Measurements from ENCODE around the gene GLI3.

GLI3 gene

DNA sequence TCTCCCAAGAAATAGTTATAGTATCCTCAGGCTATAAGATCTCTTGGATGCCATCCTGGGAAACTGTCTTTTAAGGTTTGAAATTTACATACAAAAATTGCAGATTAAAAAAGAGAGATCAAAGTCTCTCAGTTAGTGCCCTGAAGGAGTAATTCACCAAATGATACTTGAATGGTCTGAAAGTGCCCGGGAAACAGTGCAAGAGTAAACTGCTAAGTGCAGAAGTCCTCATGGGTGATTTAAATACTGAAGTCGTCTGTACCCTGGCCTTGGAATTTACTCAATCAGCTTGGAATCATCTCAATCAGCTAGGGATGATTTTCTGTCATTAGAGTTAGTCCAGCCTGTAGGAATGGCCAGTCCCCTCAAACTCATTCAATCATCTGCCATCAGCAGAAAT lies 155.3 kb downstream of the GLI3 start:
- no peak for DNase-seq (ENCODE audit: low read depth)

DNA sequence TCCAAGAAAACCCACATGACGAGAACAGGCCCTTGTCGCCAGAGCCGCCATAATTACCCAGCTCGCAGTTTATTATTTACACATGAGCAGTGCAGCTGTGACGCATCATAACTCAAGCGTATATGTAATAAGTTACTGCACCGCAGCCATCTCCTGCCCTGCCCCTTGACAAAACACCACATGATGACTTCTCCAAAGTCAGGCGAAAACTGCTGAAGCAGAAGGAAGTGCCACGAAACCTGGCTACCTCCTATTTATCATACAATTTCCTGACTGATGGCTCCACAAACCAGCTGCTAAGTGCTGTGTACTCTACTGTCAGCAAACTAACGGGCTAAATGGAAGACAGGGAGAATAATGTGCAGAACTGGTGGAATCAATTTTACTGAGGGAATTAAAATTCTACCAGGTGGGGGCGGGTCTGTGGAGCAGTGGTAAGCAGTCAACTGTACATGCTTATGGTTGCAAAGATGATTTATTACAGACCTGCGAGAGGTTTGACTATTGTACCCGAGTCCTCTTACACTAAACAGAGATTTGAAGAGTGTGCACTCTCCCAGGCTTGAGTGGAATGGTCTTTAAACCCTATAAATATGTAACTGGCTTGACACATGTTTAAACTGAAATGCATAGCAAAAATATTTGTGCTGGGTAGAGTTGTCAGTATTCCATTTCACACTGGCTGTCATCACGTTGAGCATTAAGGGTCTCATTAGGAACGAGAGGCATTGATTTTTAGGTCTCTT lies 156.0 kb downstream of the GLI3 start:
- no peak for DNase-seq (ENCODE audit: low read depth)

DNA sequence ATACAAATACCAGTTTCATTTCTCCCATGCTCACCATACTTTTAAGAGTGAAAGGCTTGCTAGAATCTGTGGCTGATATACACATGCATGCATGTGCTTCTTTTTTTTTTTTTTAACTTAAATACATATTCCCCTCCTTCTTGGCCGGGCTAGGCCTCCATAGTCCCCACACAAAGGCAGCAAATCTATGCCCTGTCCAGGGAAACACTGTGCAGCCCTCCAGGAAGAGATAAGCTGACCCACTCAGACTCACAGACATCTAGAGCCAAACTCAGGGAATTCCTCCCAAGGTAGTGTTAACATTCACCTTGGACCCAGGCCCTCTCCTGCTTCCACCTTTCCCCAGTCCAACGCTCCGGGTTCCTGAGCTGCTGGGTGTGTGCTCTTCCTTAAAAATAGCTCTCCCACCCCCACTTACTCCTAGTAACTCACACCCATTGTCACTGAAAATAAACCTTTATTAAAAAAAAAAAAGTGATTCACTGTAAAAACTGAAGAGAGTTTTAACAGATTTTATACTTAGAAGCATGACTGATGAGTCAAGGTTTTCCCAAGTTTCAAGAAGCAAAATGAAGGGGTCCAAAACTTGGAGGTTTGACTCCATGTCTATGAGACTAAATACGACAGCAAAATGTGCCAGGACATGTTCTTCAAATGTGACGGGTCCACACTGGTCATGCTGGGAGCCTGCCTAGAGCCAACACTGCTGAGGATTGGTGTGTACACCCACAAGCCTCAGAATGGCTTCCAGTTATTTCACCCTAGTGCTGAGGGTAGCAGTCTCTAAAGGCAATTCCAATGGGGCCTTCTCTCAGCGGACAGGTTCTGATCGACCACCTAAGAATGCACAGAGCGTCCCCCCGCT lies 159.5 kb downstream of the GLI3 start:
- no peak for DNase-seq (ENCODE audit: low read depth)

DNA sequence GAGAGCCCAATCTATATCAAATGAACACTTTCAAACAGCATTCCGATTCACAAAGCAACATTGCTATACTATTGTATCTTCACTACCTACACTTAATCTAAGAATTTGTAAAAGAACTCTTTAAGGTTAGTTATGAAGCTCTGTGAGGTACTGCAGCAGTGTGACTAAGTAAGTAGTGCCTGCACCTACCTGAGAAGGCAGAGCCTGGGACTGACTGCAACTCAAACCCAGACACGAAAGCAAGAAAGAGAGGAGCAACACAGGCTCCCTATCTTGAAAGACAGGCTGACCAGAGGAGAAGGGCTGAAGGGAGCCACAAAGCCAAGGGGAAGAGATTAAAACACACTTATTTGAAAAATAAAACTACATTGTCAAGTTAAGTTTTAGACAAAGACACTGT lies 160.1 kb downstream of the GLI3 start:
- no peak for DNase-seq (ENCODE audit: low read depth)

DNA sequence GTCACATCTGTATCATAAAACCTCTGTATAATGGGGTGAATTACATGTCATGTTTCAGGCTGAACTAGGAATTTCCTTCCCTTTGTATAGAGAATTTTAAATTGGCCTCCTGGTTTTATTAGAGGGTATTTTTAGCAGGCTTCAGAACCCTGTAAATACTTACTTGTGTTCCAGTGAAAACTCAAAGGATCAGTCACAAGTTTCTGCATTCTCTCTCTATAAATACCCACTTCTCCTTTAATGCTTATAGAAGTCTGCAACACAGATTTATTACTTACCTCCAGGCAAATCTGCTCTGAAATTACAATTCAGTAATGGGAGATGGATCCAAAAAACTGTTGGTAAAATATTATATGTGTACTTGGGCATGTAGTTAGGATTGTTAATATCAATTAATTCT lies 161.6 kb downstream of the GLI3 start:
- no peak for DNase-seq (ENCODE audit: low read depth)

DNA sequence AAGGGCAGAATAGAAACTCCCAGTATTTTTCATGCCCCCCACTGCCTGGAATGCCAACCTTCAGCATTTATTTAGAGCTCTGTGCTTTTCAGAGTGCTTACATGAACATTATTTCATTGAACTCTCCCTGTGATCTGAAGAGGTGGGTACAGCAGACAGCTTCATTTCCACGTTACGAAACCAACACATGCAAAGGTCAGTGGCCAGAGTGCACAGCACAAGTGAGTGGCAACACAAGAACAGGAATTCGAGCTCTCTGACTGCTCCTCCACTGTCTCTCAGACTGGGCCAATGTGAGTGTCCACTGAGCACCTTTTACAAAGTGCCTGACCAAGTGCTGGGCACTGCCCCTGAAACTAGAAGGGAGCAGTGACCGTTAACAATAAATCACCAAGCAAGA lies 162.9 kb downstream of the GLI3 start:
- no peak for DNase-seq (ENCODE audit: low read depth)

DNA sequence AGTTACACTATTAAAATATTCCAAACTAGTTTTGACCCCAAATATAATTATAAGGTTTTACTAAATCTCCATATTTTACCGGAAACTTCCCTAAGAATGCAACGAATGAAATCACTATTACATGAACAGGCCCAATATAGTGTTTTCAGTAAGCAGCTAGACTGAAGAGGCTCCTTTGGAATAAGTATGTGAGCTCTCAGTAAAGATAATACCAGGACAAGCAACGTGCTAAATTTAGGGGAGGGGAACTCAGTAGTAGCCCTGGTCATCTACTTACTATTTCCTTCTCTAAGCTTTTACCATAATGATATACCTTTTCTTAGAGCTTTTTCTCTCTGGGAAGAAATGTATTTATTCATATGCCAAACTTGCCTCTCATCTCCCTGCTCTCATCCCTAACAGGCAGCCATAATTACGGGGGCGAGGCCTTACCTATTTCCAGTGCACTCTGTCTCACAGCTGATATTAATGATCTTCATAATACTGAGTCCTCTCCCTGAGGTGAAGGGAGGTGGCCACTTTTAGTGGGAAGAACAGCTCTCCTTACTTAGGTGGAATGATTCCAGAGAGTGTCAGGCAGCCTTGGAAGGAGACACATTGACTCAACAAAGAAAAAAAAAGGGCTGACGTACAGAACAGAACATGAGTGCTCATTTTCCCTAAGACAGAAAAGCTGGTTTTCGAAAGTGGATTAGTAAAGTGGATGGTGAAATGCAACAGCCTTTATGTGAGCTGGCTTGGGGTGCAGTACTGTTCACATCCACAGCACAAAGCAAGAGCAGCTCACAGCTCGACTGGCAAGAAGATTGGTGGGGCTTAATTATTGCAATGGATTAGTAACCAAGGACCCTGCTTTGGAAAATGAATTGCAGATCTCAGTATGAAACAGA lies 165.4 kb downstream of the GLI3 start:
- DNase-seq (ENCODE audit: low read depth) = no peak

DNA sequence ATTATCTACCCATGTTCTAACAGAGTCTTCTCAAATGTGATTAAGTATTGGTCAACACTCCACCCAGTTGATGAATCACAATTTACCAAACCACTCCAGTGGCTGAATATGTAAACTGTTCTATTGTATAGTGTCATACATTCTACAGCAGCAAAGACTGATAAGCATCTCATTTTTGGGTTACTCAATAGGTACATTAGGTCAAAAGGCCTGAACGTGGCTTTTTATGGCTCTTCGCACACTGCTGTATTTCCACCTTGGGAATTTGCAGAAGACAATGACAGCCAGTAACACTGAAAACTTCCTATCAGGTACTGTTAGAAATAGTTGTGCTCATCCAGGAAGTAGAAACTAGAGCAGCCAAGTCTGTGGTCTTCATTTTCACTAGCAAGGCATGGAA lies 166.9 kb downstream of the GLI3 start:
- no peak for DNase-seq (ENCODE audit: low read depth)

DNA sequence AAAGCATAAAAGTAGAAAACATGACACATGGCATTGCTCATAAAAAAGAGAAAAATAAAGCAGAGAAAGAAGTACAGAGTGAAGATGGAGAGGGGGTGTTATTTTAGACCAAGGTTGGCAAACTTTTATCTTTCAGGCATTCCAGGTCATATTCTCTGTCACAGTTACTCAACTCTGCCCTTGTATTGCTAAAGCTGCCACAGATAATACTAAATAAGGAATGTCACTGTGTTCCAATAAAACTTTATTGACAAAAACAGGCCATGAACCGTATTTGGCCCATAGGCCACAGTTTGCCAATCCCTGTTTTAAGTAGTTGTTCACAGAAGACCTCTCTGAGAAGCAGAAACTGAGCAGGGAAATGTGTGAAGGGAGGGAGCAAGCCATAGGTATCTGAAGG lies 167.4 kb downstream of the GLI3 start:
- DNase-seq (ENCODE audit: low read depth) = no peak

DNA sequence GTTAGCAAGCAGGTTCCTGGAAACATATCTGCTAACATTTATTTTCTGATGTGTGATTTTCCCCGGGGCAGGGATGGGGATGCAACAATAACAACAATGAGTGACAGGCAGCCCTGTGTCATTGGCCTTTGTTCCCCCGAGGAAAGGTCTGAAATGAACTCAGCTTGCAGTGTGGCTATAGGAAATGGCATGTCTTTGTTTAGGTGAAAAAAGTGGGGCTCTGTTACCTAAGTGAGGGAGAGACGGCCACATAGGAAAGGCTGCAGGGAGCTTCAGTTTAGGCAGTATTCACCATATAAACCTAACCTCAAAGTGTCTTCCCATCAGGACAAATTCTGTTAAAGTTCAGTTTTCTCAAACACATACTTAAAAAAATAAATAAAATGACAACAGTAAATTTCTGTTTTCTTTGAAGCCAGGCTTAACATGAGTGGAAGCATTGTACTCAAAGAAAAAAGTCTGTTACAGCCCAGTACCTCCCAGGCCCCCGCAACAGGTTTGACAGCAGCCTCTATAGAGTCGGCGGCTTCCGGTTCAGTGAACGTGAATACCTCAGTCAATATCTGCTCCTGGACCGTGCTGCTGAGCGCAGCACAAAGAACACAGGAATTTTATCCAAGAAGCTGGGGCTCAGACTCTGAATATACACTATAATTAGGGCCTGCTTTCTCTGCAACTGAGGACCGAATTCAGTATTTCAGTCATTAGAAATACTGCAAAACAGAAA lies 168.3 kb downstream of the GLI3 start:
- no peak for DNase-seq (ENCODE audit: low read depth)

DNA sequence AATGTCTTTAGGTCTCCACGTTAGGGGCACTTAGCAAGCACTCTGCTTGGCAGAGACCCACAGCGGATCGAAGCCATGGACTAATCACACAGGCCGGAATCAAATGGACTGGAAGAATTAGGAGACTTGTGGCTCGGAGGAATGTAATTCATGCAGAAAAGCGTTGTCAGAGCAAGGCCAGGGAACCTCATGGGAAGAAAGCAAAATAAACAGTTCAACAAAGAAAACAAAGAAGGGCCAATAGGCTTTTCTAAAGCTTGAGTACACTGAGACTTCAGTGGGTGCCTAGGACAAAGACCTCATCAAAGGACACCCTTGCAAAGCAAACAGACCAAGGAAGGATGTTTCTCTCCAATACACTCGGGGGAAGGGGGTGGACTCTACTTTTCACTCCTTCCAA lies 171.1 kb downstream of the GLI3 start:
- DNase-seq (ENCODE audit: low read depth) = no peak

DNA sequence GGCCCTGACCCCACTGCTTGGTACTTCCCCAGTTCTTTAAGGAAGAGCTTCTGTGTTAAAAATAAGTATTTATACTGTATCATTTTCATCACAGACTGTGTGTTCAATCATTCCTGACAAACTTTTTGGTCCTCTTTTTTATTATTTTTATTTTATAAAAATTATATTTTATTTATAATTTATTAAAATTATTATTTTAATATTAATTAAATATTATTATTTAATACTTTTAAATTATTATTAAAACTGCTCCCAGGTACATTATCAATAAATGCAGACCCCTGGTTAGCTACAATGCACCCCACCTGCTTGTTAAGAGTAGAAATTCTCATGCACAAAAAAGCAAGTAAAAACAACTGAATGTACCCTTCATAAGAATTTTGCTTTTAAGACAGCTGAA lies 172.0 kb downstream of the GLI3 start:
- no peak for DNase-seq (ENCODE audit: low read depth)

DNA sequence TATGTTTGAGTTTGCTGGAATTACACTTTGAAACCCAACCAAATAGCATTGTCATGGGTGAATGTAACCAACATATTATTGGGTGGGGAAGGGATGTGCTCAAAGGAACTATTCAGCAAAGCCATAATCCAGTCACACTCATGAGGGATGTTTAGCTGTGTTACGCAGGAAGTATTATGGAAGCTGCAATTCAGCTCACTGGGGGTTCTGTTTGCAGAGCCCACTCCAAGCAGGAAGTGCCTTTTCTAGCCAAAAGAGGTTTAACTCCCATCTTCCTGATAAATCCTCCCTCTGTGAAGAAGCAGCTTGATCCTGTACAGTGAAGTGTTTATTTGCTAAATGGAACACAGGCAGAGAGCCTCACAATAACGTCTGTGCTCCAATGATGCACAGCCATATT lies 172.5 kb downstream of the GLI3 start:
- DNase-seq (ENCODE audit: low read depth) = no peak

DNA sequence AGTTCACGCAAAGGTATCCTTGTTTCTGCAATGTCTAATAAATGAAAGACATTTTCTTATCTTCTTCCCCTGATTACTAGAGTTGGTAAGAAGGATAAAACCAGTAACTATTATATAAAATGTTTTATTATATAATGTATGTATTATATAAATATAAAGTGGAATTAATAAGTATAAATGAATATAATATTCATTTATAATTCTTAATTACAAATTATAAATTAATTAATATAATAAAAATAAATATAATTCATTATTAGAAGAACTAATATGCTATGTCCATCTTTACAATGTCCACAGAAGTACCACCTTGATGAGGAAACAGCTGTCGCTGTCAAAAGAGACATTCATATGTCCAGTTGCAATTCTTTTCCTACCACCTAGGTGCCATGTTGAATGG lies 177.7 kb downstream of the GLI3 start:
- DNase-seq (ENCODE audit: low read depth) = no peak

DNA sequence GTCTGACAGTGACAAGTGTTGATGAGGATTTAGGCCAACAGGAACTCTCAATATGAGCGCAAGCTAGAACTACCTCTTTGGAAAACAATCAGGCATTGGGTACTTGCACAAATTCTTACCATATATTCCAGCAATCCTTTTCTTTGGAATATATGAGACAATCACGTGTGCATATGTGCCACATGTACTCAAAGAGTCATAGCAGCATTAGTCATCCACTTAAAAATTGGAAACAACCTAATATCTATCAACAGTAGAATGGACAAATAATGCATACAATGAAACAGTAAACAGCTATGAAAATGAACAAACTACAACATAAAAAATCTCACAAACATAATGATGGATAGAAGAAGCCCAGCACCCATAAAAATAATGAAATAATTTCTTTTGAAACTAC lies 179.7 kb downstream of the GLI3 start:
- DNase-seq (ENCODE audit: low read depth) = no peak

DNA sequence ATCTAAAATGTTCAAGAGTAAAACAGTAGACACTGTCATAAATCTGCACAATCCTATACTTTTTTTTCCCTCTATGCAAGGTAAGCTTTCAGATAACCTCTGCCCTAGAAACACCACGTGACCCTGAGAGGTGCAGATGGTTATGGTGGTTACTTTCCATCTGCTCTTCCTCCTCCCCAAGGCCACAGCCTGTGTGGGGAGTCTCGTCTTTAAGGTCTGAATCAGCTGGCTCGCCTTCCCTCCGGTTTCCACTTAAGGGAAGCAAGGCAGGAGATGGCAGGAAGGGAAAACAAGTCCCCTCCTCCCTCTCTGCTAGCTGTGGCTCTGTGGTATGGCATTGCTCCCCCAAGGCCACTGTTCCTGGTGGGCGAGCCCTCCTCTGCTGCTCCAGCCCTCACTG lies 181.8 kb downstream of the GLI3 start:
- DNase-seq (ENCODE audit: low read depth) = no peak

DNA sequence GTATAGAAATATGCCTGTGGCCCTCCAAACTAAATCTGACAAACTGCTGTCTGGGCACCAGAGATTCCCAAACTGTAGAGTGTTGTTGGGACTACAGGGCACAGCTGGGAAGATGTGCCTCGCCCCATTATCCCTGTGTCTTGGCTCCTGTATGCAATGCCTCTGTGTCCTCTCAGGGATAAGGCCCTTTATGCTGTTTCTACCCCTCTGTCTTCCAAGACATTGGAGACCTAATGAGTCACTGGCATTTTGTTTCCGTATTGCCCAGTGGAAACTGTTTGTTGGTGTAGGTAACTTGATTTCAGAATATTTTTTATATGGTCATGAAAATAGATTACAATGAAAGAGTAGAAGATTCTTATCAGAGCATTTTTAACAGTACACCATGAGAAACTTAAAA lies 183.2 kb downstream of the GLI3 start:
- DNase-seq (ENCODE audit: low read depth) = no peak

DNA sequence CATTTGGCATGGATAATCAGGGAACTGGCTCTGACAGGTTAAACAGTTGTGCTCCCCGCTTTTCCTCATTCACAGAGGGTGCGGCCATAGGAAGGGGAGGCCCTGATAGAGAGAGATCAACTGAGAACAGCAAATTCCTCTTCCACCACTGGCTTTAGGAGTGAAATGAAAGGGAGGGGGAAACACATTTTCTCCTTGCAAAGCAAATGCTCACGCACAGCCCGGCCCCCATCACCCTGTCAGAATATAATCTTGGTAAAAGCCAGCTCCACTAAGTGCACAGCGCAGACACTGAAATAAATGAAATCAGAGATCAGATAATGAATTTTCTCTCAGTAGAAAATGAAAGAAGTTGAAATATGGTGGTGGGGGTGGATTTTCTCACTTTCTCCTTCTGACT lies 187.2 kb downstream of the GLI3 start:
- DNase-seq (ENCODE audit: low read depth) = no peak

DNA sequence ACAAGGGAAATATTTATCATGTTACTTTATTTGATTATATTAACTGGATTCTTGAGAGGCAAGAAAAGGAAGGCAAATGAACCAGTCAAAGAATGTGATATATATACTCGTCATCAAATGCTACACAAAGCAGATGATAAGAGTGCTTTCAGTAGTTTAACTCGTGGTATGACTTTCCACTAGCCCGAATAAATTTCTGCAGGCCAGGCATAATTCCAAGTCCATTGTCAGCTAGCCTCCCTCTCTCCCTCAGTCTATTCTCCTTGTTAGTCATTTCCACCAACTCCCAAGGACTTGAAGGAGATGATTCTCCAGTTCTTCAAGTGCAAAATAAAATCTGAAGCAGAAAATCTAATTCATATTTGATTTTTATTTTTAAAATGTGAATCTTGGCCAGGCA lies 190.5 kb downstream of the GLI3 start:
- DNase-seq (ENCODE audit: low read depth) = no peak

DNA sequence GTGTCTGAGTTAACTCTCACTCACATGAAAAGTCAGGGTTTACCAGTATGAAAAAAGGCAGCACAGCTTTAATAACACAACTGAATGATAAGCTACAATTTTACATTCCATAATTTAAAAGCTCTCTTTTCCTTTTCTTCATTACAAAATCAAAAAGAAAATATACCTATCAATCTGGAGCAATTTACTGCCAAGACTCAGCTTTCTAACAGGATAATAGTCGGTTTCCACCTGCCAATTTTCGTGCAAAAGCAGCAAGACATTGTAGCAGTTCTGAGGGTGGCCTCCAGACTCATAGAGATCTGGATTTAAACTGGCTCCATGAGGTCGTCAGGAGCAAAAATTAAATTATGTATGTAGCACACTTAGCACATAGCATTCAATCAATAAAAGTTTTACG lies 191.0 kb downstream of the GLI3 start:
- no peak for DNase-seq (ENCODE audit: low read depth)

DNA sequence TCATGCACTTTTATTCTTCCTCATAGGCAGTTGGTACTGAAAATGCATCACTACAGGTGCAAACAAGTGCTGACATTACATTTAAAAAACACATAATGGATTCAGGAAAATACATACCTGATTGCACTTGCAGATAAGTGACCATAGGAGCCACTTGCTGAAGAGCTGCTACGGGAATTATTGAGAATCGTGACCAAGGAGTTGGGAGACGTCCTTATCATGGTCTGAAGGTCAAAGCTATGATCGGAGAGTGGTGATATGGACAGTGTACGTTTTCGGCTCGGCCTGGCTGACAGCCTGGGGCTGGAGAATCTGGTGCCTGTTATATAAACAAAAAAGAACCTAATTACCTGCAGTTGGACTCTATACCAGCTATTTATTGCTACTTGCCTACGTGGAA lies 197.1 kb downstream of the GLI3 start:
- DNase-seq (ENCODE audit: low read depth) = no peak

DNA sequence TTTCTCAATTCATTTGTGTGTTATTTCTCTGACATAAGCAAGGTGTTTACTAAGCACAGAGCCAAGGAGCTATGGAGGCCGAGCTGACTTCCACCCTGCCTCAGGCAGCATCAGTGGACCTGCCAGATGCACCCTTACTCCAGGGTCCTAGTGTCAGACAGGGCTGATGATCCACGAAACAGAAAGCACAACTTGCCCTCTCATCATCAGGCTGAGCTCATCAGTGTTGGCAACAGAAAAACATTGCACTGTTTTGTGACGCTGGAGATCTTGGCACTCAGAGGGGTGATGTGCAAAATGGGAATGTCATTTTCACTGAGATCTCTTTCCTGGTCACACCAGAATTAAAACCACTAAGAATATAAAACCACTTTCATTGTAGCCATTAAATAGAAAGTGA lies 201.8 kb downstream of the GLI3 start:
- no peak for DNase-seq (ENCODE audit: low read depth)
